Rectal smooth muscle tissue (tissue), 1 donor: ENCODE data around the gene LPIN1.
"Not testable (repeated sequence)": the region's sequence is repeated elsewhere in the genome, so short reads cannot be mapped to it uniquely, and the experiment has no call there.

Experiments
- H3K27ac ChIP-seq: one replicate; pipeline ENCODE4 v1.7.0; 2013; ENCODE audit warnings: low read depth, low read length, inconsistent platforms
- H3K27me3 ChIP-seq: one replicate; pipeline ENCODE4 v1.7.0; 2013; ENCODE audit warnings: low read length; ENCODE audit not compliant: control insufficient read depth, insufficient read depth
- H3K36me3 ChIP-seq: one replicate; pipeline ENCODE4 v1.7.0; 2013; ENCODE audit warnings: low read length; ENCODE audit not compliant: control insufficient read depth, insufficient read depth
- H3K4me1 ChIP-seq: one replicate; pipeline ENCODE4 v1.7.0; 2013; ENCODE audit warnings: low read length; ENCODE audit not compliant: control insufficient read depth, insufficient read depth
- H3K4me3 ChIP-seq: one replicate; pipeline ENCODE4 v1.7.0; 2013; ENCODE audit warnings: low read length
- H3K9ac ChIP-seq: one replicate; pipeline ENCODE4 v1.7.0; 2013; ENCODE audit warnings: low read length

The LPIN1 gene

DNA sequence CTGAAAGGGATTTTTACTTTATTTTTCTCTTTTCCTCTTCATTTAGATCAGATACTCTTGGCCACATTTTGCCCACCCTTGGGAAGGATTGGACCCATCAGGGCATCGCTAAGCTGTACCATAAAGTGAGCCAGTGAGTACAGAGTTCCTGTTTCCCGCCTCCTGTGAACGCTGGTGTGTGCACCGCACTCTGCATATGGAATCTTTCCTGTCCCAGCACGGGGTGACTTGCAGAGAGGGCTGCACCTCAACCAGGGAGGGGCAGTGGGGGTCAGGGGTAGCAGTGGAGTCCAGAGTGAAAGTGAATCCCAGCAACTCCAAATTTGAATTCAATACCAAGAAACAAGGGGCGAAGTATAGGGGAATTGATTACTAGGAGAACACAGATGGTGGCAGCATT lies 58.6 kb downstream of the LPIN1 start:
- Histone ChIP-seq H3K27me3 (no peaks in the 10 kb centered on the region), H3K27ac (no peak overlapping the region), H3K4me3 (no peak overlapping the region), H3K9ac (no peak overlapping the region), H3K36me3 (peaks cover 31% of the 10 kb centered on the region), H3K4me1 (no peaks in the 10 kb centered on the region)

DNA sequence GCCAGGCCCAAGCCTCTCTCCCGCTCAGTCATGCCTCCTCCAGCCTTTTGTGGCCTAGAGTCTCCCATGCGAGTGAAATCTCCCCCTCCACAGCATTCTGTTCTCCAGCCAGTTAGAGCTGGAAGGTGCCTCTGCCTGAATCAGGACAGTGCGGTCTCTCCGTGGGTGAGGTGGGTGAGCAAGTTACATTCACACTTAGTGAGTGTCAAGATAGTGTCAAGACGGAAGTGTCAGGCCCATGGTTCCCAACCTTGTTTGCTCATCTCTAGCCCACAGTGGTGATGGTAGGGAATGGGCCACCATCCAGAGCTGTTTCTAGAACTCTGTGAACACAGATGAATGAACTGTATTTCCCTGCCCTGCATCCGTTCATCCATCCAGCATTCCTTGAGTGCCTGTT lies 59.5 kb downstream of the LPIN1 start:
- H3K4me1 ChIP-seq: no peaks in the 10 kb centered on the region
- no peaks in the 10 kb centered on the region for H3K27me3 ChIP-seq
- no peak overlapping the region for H3K27ac ChIP-seq
- no peak overlapping the region for H3K4me3 ChIP-seq
- H3K36me3 ChIP-seq: peaks cover 31% of the 10 kb centered on the region
- H3K9ac ChIP-seq: no peak overlapping the region

DNA sequence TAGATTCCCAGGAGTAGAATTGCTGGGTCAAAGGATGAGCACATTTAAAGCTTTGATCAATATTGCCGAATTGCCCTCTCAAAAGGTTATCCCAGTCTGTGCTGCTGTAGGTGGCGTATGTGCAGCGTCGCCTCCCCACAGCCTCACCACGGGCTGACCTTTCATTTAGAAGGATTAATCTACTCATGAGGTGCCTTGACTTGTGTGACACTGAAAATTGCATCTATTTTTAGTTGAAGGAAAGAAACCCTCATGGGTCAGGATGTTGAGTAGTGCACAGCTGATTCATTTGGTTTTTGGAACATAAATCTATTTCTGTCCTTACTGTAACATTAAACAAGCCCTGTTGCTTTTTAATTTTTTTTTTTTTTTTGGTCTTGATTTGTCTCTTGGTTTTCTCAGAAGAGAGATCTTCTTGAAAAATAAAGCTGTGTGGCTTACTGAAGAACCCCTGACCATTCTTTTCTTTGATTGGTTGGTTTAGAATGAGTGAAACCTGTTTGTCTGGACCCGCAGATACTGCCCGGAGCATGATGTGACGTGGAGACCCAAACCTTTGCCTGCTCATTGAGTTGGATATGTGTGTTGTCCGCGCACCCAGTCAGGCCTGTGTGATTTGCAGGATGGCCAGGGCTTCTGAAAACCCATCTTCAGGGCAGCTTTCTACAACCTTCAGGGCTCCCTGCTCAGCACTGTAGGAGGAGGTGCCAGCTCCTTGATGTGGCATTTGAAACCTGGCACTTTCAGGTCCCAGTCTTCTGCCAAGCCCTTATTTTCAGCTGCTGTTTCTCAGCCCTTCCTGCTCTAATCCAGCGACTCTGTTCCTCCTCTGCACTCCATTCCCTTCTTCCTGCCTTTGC lies 61.0 kb downstream of the LPIN1 start:
- Histone ChIP-seq H3K36me3 (peaks cover 31% of the 10 kb centered on the region), H3K9ac (no peak overlapping the region), H3K27me3 (no peaks in the 10 kb centered on the region), H3K4me3 (no peak overlapping the region), H3K27ac (no peak overlapping the region), H3K4me1 (no peaks in the 10 kb centered on the region)

DNA sequence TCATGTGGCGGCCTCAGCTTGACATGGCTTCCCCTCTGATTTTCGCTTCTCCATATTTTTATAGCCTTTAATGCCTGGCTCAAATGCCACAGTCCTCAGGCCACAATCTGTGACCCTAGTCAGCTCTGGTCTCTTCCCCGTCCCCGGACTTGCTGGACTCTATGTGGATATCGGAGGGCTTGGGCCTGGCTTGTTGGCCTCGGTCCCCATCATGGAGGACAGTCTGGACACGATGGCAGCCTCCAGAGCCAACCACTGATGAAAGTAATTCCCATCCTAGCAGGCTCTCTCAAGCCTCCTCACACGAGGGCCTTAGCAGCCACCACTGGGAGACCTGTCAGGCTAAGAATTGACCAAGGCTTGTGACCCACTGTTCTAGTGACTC lies 61.6 kb downstream of the LPIN1 start:
- no peak overlapping the region for H3K9ac ChIP-seq
- H3K27ac ChIP-seq: no peak overlapping the region
- no peaks in the 10 kb centered on the region for H3K4me1 ChIP-seq
- H3K4me3 ChIP-seq: no peak overlapping the region
- H3K27me3 ChIP-seq: no peaks in the 10 kb centered on the region
- H3K36me3 ChIP-seq: peaks cover 27% of the 10 kb centered on the region

DNA sequence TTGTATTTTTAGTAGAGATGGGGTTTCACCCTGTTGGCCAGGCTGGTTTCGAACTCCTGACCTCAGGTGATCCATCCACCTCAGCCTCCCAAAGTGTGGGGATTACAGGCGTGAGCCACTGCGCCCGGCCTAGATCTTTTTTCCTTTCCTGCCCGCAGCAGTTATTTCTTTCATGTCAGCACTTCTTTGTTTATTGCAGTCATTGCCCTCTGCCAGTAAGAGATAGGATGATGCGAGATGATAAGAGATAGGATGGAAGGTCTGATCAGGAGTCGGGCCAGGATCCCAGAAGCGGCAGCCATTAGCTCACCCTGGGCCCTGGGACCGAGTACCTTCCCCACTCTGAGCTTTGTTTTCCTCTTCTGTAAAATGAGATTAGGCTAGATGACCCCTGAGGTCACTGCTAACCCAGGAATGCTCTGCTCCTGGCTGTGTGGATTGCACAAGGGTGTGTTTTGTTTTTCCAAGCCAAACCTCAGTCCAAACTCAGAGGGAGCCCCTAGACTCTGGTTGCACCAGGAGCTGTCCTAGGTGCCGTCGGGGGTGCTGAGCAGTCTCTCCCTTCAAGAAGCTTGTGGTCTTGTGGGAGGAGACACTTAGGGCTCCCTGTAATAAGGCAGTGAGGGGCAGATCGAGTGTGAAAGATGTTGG lies 63.3 kb downstream of the LPIN1 start:
- H3K27me3 ChIP-seq: no peaks in the 10 kb centered on the region
- H3K9ac ChIP-seq: no peak overlapping the region
- H3K4me3 ChIP-seq: no peak overlapping the region
- H3K4me1 ChIP-seq: no peaks in the 10 kb centered on the region
- no peak overlapping the region for H3K27ac ChIP-seq
- H3K36me3 ChIP-seq: peaks cover 17% of the 10 kb centered on the region

DNA sequence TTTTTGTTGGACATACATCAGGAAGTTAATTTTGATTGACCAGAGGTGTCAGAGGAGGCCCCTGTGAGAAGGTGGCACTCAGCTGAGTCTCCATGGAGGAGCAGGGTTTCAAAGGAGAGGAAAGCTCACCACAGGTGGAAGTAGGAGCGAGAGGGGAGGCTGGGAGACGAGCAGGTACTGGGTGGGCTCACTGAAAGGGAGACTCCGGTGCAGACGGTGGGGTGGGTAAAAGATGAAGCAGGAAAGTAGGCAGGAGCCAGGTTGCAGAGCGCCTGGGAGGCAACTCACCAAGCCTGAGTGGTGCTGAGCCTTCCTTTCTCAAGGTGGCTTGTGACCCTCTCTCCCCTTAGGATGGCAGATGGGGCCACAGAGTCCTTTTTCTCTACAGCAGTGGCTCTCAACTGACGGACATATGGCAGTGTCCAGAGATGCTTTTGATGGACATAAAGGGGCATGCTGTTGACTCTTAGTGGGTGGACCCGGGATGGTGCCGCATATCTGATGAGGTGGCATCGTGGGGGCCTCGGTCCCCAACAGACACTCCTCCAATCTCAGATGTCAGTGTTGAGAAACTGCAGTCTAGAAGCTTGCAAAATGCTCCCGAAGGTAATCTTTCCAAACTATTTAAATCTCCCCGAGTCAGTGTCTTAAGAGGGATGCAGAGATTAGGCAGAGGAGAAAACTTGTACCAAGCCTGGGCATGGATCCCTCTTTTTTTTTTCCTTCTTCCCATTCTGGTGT lies 64.0 kb downstream of the LPIN1 start:
- H3K27ac ChIP-seq: no peak overlapping the region

DNA sequence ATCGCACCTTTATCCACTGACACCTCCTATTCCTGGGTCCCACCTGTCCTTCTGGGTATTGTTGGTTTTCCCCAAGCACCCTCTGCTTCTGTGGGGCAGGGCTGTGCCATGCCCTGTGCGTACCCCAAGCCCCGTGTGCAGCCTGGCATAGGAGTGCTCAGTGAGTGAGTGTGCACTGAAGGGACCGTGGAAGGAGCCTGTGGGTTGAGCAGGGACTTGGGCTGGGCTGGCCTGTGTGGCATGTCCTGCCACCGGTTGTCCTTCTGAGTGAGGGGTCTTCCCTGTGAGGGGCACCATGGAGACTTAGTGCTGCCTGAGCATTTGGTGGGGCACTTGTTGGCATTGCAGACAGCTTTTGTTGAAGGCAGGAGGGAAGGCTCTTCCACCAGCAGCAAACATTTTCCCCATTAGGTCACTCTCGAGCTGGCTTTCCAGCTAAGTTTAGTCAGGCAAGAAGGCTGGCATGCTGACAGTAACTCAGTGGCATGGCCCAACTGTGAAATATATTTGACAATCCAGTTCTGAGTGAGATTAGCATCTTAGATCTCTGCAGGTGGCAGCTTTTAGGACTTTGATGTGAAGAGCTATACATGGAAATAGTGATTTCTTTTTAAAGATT lies 64.7 kb downstream of the LPIN1 start:
- Histone ChIP-seq H3K4me1 (no peaks in the 10 kb centered on the region), H3K36me3 (peaks cover 15% of the 10 kb centered on the region), H3K27ac (no peak overlapping the region), H3K27me3 (no peaks in the 10 kb centered on the region), H3K4me3 (no peak overlapping the region), H3K9ac (no peak overlapping the region)

More for the DNA sequence above, 64.0 kb downstream of the LPIN1 start:
- Histone ChIP-seq H3K4me1 (no peaks in the 10 kb centered on the region), H3K36me3 (peaks cover 13% of the 10 kb centered on the region), H3K4me3 (no peak overlapping the region), H3K9ac (no peak overlapping the region), H3K27me3 (no peaks in the 10 kb centered on the region)

DNA sequence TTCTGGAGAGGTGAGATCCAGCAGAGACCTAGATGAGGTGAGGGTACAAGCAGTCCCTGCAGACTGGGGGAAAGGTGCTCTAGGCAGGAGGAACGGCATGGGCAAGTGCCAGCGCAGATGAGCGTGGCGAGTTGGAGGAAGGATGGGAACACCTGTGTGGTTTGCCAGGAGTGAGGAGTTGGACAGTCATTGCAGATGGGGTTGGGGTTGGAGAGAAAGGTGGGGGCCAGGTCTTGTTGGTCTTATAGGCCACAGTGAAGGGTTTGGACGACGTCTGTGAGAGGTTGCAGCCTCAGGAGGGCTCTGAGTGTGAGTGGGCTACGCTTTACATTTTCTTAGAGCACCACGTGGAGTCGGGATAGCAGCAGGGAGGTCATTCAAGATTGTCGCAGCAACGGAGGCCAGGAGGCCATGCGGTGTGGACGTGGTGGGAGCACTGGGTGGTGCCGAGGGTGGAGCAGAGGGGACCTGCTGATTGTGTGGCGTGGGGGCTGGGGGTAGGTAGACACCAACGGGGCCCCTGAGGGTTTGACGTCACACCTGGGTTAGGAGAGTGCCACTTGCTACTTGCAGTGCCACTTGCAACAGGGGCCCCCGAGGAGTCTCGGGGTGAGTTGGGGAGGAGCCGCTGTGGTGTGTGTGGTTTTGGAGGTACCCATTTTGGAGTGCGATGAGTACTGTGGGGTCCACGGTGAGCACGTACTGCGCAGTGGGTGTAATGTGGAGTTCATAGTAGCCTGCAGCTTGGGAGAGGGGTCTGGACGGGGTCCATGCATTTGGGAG lies 66.2 kb downstream of the LPIN1 start:
- no peaks in the 10 kb centered on the region for H3K4me1 ChIP-seq
- H3K36me3 ChIP-seq: peaks cover 15% of the 10 kb centered on the region
- H3K9ac ChIP-seq: no peak overlapping the region
- H3K27ac ChIP-seq: no peak overlapping the region
- H3K27me3 ChIP-seq: no peaks in the 10 kb centered on the region
- H3K4me3 ChIP-seq: no peak overlapping the region

DNA sequence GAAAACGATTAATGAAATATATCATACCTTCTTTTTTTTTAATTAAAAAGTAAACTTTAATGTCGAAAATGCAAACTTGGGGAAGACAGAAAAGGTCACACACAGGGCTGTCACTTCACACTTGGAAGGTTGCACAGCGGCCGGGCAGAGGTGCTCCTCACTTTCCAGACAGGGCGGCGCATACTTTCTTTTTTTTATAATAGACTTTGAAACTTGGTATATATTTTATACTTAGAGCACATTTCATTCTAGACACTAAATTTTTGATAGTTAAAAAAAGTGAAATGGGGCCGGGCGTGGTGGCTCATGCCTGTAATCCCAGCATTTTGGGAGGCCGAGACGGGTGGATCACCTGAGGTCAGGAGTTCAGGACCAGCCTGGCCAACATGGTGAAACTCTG lies 66.9 kb downstream of the LPIN1 start:
- not testable (repeated sequence) for H3K4me3 ChIP-seq, H3K4me1 ChIP-seq, H3K9ac ChIP-seq, H3K27ac ChIP-seq, H3K27me3 ChIP-seq
- H3K36me3 ChIP-seq: peaks cover 15% of the 10 kb centered on the region

DNA sequence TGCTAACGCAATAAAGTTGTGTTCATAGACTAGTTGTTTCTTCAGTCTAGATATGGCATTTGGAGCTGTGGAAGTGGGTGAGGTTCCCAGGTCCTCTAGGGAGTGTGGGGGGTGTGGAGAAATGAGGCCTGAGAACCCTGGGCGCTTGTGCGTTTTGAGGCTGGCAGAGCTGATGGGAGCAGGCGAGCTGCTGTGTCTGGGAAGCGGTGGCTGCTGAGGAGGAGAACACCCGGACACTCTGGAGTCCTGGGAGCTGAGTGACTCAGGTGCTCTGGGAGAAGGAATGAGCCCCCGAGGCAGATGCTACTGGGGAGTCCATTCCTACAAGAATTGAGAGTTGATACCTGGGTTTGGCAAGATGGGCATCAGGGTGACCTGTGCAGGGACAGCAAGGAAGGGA lies 67.5 kb downstream of the LPIN1 start:
- Histone ChIP-seq H3K4me1 (no peaks in the 10 kb centered on the region), H3K27ac (no peak overlapping the region), H3K4me3 (no peak overlapping the region), H3K27me3 (no peaks in the 10 kb centered on the region), H3K36me3 (peaks cover 15% of the 10 kb centered on the region), H3K9ac (no peak overlapping the region)

DNA sequence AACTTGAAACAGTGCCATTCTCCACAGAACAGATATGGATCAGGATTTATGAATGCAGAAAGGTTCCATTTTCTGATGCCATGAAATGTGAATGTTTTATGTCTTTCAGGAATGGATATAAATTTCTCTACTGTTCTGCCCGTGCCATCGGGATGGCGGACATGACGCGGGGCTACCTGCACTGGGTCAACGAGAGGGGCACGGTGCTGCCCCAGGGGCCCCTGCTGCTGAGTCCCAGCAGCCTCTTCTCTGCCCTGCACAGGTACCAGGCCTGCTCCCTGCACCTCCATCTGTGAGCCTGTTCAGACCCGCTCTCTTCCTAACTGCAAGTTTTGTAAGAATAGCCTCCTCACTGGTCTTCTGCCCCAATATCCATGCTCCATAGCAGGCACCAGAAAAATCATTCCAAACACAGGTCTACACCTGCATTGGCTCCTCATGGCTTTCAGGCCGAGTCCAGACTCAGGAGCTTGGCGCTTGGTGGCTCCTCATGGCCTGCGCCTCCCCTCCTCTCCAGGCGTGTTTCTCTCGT lies 68.6 kb downstream of the LPIN1 start:
- H3K4me1 ChIP-seq: no peaks in the 10 kb centered on the region
- no peaks in the 10 kb centered on the region for H3K27me3 ChIP-seq
- no peak overlapping the region for H3K27ac ChIP-seq
- peaks cover 15% of the 10 kb centered on the region for H3K36me3 ChIP-seq
- no peak overlapping the region for H3K9ac ChIP-seq
- H3K4me3 ChIP-seq: no peak overlapping the region
